ENCODE results near the gene PLBD2. TPM values are rescaled to one million over a fixed set of nuclear protein-coding genes. Genes with fewer than 3 reads are reported as not detected.

The PLBD2 gene
- total and polyA plus RNA-seq, 9 of the 15 experiments (the other 6 are each of a cell fraction or from before 2014, with no cell fraction given): 2.4 to 37.4 (median 6.0) TPM

GRCh38 chr12:113427882-113428281 is 69.5 kb downstream of the PLBD2 start:
- peaks cover 0 to 4% of the 10 kb centered on the region in 2 experiments; a peak in 1 of 5 replicates for H3K27me3 ChIP-seq (ENCODE audit: control insufficient read depth in 2 of 2, insufficient read depth in 2 of 2, low read length in 2 of 2)
- H3K9me1 ChIP-seq (ENCODE audit: control insufficient read depth, insufficient read depth, low read length): no peaks in the 10 kb centered on the region
- H3K4me1 ChIP-seq (replicated peaks in 1 of 2; ENCODE audit: control insufficient read depth in 2 of 2, insufficient read depth in 2 of 2, low read length in 2 of 2): peaks cover 6 to 12% of the 10 kb centered on the region in 2 experiments; a peak in 4 of 5 replicates
- TF ChIP-seq PTTG1 (tag; IDR thresholded peaks at IDR 0.05; ENCODE audit: low read depth) (no peak), SRF (CRISPR knock-in tag; IDR thresholded peaks at IDR 0.05) (no peak), ZBTB34 (CRISPR knock-in tag; IDR thresholded peaks at IDR 0.05) (no peak), ZEB2 (IDR thresholded peaks at IDR 0.05) (no peak), POLR3G (IDR thresholded peaks at IDR 0.05; ENCODE audit: extremely low read depth, insufficient read length, insufficient replicate concordance) (no peak), KDM4B (IDR thresholded peaks at IDR 0.05; ENCODE audit: borderline replicate concordance in 2 of 2, low read depth in 1 of 2) (no peak)
- H3K36me3 ChIP-seq (ENCODE audit: control insufficient read depth, insufficient read depth, low read length): peaks cover 5% of the 10 kb centered on the region; the same call in 1 of the 3 replicates
- FAIRE-seq (no peak), ATAC-seq (no peak), DNase-seq (ENCODE audit: extremely low read depth in 1 of 4, low spot score in 3 of 4) (no peak)
- H4K20me1 ChIP-seq (replicated peaks; ENCODE audit: control insufficient read depth, insufficient read depth, low read length): no peaks in the 10 kb centered on the region
- POLR2A ChIA-PET: no interaction called here
- H3K27ac ChIP-seq (ENCODE audit: extremely low read depth, low read depth, low read length): no peak overlapping the region
- intact Hi-C loops (cut with micrococcal nuclease) (loop anchor here (5.0 kb wide), 1 partner anchor 101 kb away; no protein-coding TSS in a partner anchor), in situ Hi-C loops (cut with MboI) (no loop called here)
- H3K9ac ChIP-seq (ENCODE audit: insufficient read depth in 1 of 2, low read depth in 2 of 2, low read length in 2 of 2): no peak overlapping the region; a peak in 1 of 4 replicates
- no peak overlapping the region for H3K4me3 ChIP-seq
- H3K9me3 ChIP-seq (replicated peaks; ENCODE audit: control insufficient read depth, insufficient read depth, low read depth, low read length): peaks cover 4% of the 10 kb centered on the region; the same call in 1 of the 2 replicates
- 10% methylated on average over 8 of the region's 9 CpGs for WGBS (ENCODE audit: insufficient coverage, low coverage, missing lambda C conversion rate)
- no peak overlapping the region for H2AFZ ChIP-seq (ENCODE audit: low read depth, low read length)
- CTCF ChIA-PET (ENCODE audit: low intra/inter-chr PET ratio): no interaction called here
- H3K4me2 ChIP-seq (ENCODE audit: insufficient read depth, low read length): no peak overlapping the region
- peaks cover 7% of the 10 kb centered on the region for H3K79me2 ChIP-seq (ENCODE audit: control insufficient read depth, insufficient read depth, low read length)
- BruUV-seq (replicated peaks): no TSS peak

All from K562 (cell line).